Stimulated activated CD8-positive, alpha-beta memory T cell treated with anti-CD3 and anti-CD28 coated beads, Interleukin-4, amount 100 ng/mL, for 4 hours (primary cell): ENCODE data around the gene NOTCH1.

ENCODE experiments used
- DNase-seq, 2 donors: peaks; one replicate each; pipeline ENCODE4 v3.0.0-alpha.2; 2020; ENCODE audit warnings: low read depth in 2 of 2, low spot score in 1 of 2

Gene NOTCH1

GRCh38 chr9:136532799-136533774 lies 12.8 kb downstream of the NOTCH1 start:
- DNase-seq, result peak in 1 of 2 donors; percentile 35

- no peak for DNase-seq
Observed at GRCh38 chr9:136531904-136532798, 13.7 kb downstream of the NOTCH1 start.

- DNase-seq, result no peak
Observed at GRCh38 chr9:136531186-136531903, 14.5 kb downstream of the NOTCH1 start.

- no peak for DNase-seq
Observed at GRCh38 chr9:136530461-136531089, 15.3 kb downstream of the NOTCH1 start.

GRCh38 chr9:136529516-136530460 lies 16.1 kb downstream of the NOTCH1 start:
- no peak for DNase-seq

- DNase-seq, result no peak
Observed at GRCh38 chr9:136528716-136529341, 17.0 kb downstream of the NOTCH1 start.

GRCh38 chr9:136527721-136528710 lies 17.8 kb downstream of the NOTCH1 start:
- no peak for DNase-seq

- DNase-seq, result no peak
Observed at GRCh38 chr9:136527131-136527530, 18.7 kb downstream of the NOTCH1 start.

GRCh38 chr9:136526625-136527066 lies 19.2 kb downstream of the NOTCH1 start:
- no peak for DNase-seq

GRCh38 chr9:136525841-136526499 lies 19.9 kb downstream of the NOTCH1 start:
- DNase-seq, result no peak

GRCh38 chr9:136525207-136525606 lies 20.6 kb downstream of the NOTCH1 start:
- DNase-seq, result no peak

- DNase-seq, result no peak
Observed at GRCh38 chr9:136522314-136523237, 23.3 kb downstream of the NOTCH1 start.

GRCh38 chr9:136521537-136521936 lies 24.3 kb downstream of the NOTCH1 start:
- no peak for DNase-seq

GRCh38 chr9:136520053-136520540 lies 25.8 kb downstream of the NOTCH1 start:
- no peak for DNase-seq

GRCh38 chr9:136519263-136520052 lies 26.4 kb downstream of the NOTCH1 start:
- DNase-seq, result no peak
